HEK293 (cell line): ENCODE measurements around the gene UBE4B.
"Not testable (repeated sequence)": the region's sequence is repeated elsewhere in the genome, so short reads cannot be mapped to it uniquely, and the experiment has no call there.

Experiments used
- CTCF ChIA-PET: fragments of 350-600 bp; formaldehyde crosslinking; extraction: SDS; loops from one replicate; lab custom pipeline; 2021; ENCODE audit warnings: antibody characterized with exemption; lab: Yijun Ruan, JAX
- POLR2A ChIA-PET: fragments of 300-600 bp; formaldehyde crosslinking; extraction: SDS; loops from one replicate; lab custom pipeline; 2020; ENCODE audit warnings: antibody characterized with exemption, inconsistent platforms; lab: Yijun Ruan, JAX
- H3K27ac ChIP-seq: fragments of 200-500 bp; sonication (Bioruptor generic); 2 replicates; pipeline ENCODE4 v1.5.1; 2014; ENCODE audit warnings: low read depth, low read length, control low read depth, inconsistent platforms; ENCODE audit errors: extremely low read depth
- H3K36me3 ChIP-seq, 2 experiments: fragments of 200-500 bp in 1 of 2; sonication (Bioruptor generic) in 1 of 2; 1 replicate in 1 of 2; 2 replicates in 1 of 2; pipeline ENCODE4 v1.5.1; 2014 to 2017; ENCODE audit warnings: inconsistent platforms in 2 of 2, low read length in 2 of 2; ENCODE audit not compliant: control insufficient read depth in 2 of 2, insufficient read depth in 1 of 2
- H3K4me1 ChIP-seq: fragments of 200-500 bp; sonication (Bioruptor generic); 2 replicates; pipeline ENCODE4 v1.5.1; 2014; ENCODE audit warnings: mild to moderate bottlenecking, low read length, inconsistent platforms; ENCODE audit not compliant: control insufficient read depth, insufficient read depth
- H3K4me3 ChIP-seq: 2 replicates; pipeline ENCODE4 v1.5.1; 2011; ENCODE audit warnings: low read depth, mild to moderate bottlenecking, control low read depth, low read length, moderate library complexity
- H3K9me3 ChIP-seq: fragments of 200-500 bp; sonication (Bioruptor generic); 2 replicates; pipeline ENCODE4 v1.5.1; 2014; ENCODE audit warnings: low read depth, low read length, inconsistent platforms; ENCODE audit not compliant: control insufficient read depth, insufficient read depth
- EGR2 ChIP-seq: fragments of 450-650 bp; formaldehyde crosslinking; IDR thresholded peaks from 2 replicates; pipeline ENCODE4 v1.5.1; 2016; ENCODE audit warnings: low read depth, missing biosample characterization, missing genetic modification characterization
- FEZF1 ChIP-seq: fragments of 450-650 bp; formaldehyde crosslinking; IDR thresholded peaks from 2 replicates; pipeline ENCODE4 v1.5.1; 2016; ENCODE audit warnings: missing biosample characterization, missing genetic modification characterization
- KLF17 ChIP-seq: fragments of 450-650 bp; formaldehyde crosslinking; IDR thresholded peaks from 2 replicates; pipeline ENCODE4 v1.5.1; 2016; ENCODE audit warnings: missing biosample characterization, missing genetic modification characterization
- MZF1 ChIP-seq: fragments of 450-650 bp; formaldehyde crosslinking; IDR thresholded peaks from 2 replicates; pipeline ENCODE4 v1.5.1; 2017; ENCODE audit warnings: missing biosample characterization, missing genetic modification characterization, borderline replicate concordance
- SP3 ChIP-seq: fragments of 450-650 bp; formaldehyde crosslinking; IDR thresholded peaks from 2 replicates; pipeline ENCODE4 v1.5.1; 2016; ENCODE audit warnings: missing biosample characterization, missing genetic modification characterization
- TRIM28 ChIP-seq: IDR thresholded peaks from 2 replicates; pipeline ENCODE4 v1.6.1; 2011; ENCODE audit warnings: low read length, control low read depth, borderline replicate concordance
- ZBTB17 ChIP-seq: fragments of 450-650 bp; formaldehyde crosslinking; IDR thresholded peaks from 2 replicates; pipeline ENCODE4 v1.5.1; 2016; ENCODE audit warnings: missing biosample characterization, missing genetic modification characterization
- ZBTB20 ChIP-seq: fragments of 450-650 bp; formaldehyde crosslinking; IDR thresholded peaks from 2 replicates; pipeline ENCODE4 v1.5.1; 2016; ENCODE audit warnings: missing biosample characterization, missing genetic modification characterization
- ZBTB44 ChIP-seq: fragments of 450-650 bp; IDR thresholded peaks from 2 replicates; pipeline ENCODE4 v1.5.1; 2018; ENCODE audit warnings: missing biosample characterization, mild to moderate bottlenecking, missing genetic modification characterization
- ZFHX2 ChIP-seq: fragments of 450-650 bp; formaldehyde crosslinking; conservative IDR thresholded peaks from 2 replicates; pipeline ENCODE4 v1.5.1; 2016; ENCODE audit warnings: missing biosample characterization, missing genetic modification characterization
- ZFP3 ChIP-seq: fragments of 450-650 bp; formaldehyde crosslinking; IDR thresholded peaks from 2 replicates; pipeline ENCODE4 v1.5.1; 2016; ENCODE audit warnings: low read depth, missing biosample characterization, missing genetic modification characterization
- ZNF121 ChIP-seq: fragments of 450-650 bp; formaldehyde crosslinking; IDR thresholded peaks from 2 replicates; pipeline ENCODE4 v1.5.1; 2016; ENCODE audit warnings: missing biosample characterization, missing genetic modification characterization
- ZNF133 ChIP-seq: fragments of 450-650 bp; formaldehyde crosslinking; IDR thresholded peaks from 2 replicates; pipeline ENCODE4 v1.5.1; 2016; ENCODE audit warnings: missing biosample characterization, missing genetic modification characterization
- ZNF148 ChIP-seq: fragments of 450-650 bp; formaldehyde crosslinking; IDR thresholded peaks from 2 replicates; pipeline ENCODE4 v1.5.0; 2017; ENCODE audit warnings: missing biosample characterization, missing genetic modification characterization, borderline replicate concordance
- ZNF239 ChIP-seq: fragments of 450-650 bp; formaldehyde crosslinking; IDR thresholded peaks from 2 replicates; pipeline ENCODE4 v1.5.1; 2016; ENCODE audit warnings: missing biosample characterization, missing genetic modification characterization
- ZNF24 ChIP-seq: fragments of 450-650 bp; formaldehyde crosslinking; IDR thresholded peaks from 2 replicates; pipeline ENCODE4 v1.5.1; 2016; ENCODE audit warnings: missing biosample characterization, missing genetic modification characterization
- ZNF350 ChIP-seq: fragments of 450-650 bp; formaldehyde crosslinking; IDR thresholded peaks from 2 replicates; pipeline ENCODE4 v1.5.0; 2017; ENCODE audit warnings: missing biosample characterization, mild to moderate bottlenecking, missing genetic modification characterization
- ZNF473 ChIP-seq: fragments of 450-650 bp; formaldehyde crosslinking; IDR thresholded peaks from 2 replicates; pipeline ENCODE4 v1.5.1; 2017; ENCODE audit warnings: missing biosample characterization, missing genetic modification characterization
- ZNF48 ChIP-seq: fragments of 450-650 bp; formaldehyde crosslinking; IDR thresholded peaks from 2 replicates; pipeline ENCODE4 v1.5.1; 2016; ENCODE audit warnings: missing biosample characterization, missing genetic modification characterization
- ZNF514 ChIP-seq: fragments of 450-650 bp; formaldehyde crosslinking; IDR thresholded peaks from 2 replicates; pipeline ENCODE4 v1.5.1; 2016; ENCODE audit warnings: missing biosample characterization, missing genetic modification characterization
- ZNF548 ChIP-seq: fragments of 450-650 bp; formaldehyde crosslinking; IDR thresholded peaks from 2 replicates; pipeline ENCODE4 v1.5.1; 2016; ENCODE audit warnings: missing biosample characterization, missing genetic modification characterization
- ZNF580 ChIP-seq: fragments of 450-650 bp; formaldehyde crosslinking; IDR thresholded peaks from 2 replicates; pipeline ENCODE4 v1.5.1; 2016; ENCODE audit warnings: missing biosample characterization, missing genetic modification characterization
- ZNF707 ChIP-seq: fragments of 450-650 bp; formaldehyde crosslinking; IDR thresholded peaks from 2 replicates; pipeline ENCODE4 v1.5.1; 2016; ENCODE audit warnings: missing biosample characterization, missing genetic modification characterization
- TF ChIP-seq, protein P1 (sequence below): fragments of 450-650 bp; formaldehyde crosslinking; optimal IDR thresholded peaks from 2 replicates; pipeline ENCODE3; 2016; ENCODE audit warnings: missing biosample characterization, mild to moderate bottlenecking, missing genetic modification characterization

The UBE4B gene

DNA sequence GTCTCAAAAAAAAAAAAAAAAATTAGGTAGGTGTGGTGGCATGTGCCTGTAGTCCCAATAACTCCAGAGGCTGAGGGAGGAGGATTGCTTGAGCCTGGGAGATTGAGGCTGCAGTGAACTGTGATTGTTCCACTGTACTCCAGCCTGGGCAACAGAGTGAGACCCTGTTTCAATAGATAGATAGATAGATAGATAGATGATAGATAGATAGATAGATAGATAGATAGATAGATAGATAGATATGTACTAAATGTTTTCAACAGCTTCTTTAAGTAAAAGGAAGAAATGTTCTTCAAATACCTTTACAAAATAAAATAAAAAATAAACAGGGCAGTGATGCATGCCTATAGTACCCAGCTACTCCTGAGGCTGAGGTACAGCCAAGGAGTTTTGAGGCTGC lies 187.4 kb downstream of the UBE4B start:
- H3K9me3 ChIP-seq, result no peaks in the 10 kb centered on the region
- POLR2A ChIA-PET, result interaction anchor here (2.3 kb wide), 1 partner anchor 10 kb away, joined by 9 read pairs; the partner anchor contains the start of gene KIF1B
- no peak overlapping the region for H3K27ac ChIP-seq
- H3K36me3 ChIP-seq, result no peaks in the 10 kb centered on the region; a peak in 1 of 3 replicates
- no peak overlapping the region for H3K4me3 ChIP-seq
- H3K4me1 ChIP-seq, result peaks cover 11% of the 10 kb centered on the region
- TF ChIP-seq ZNF239 (tag by site-specific recombination) (no peak), ZNF121 (tag by site-specific recombination) (0 out of 2 replicates have a peak, but pooled peaks have one; percentile 39)
- CTCF ChIA-PET, result interaction anchor here (0.6 to 2.5 kb wide), 2 partner anchors 11 to 499 kb away, joined by 3 to 17 read pairs; partner anchors contain the start of gene KIF1B

- CTCF ChIA-PET, result interaction anchor here (0.6 to 2.5 kb wide), 3 partner anchors 11 to 499 kb away, joined by 3 to 17 read pairs (median 6); partner anchors contain the start of gene KIF1B
Observed at GRCh38 chr1:10220657-10221056, 187.9 kb downstream of the UBE4B start.

GRCh38 chr1:10225573-10225972 lies 192.8 kb downstream of the UBE4B start:
- Histone ChIP-seq H3K4me3 (no peak overlapping the region), H3K9me3 (no peaks in the 10 kb centered on the region), H3K27ac (no peak overlapping the region; the same call in 1 of the 2 replicates), H3K36me3 (no peaks in the 10 kb centered on the region), H3K4me1 (no peaks in the 10 kb centered on the region)
- POLR2A ChIA-PET, result no interaction called here
- CTCF ChIA-PET, result interaction anchor here (0.7 to 1.0 kb wide), 2 partner anchors 12 to 21 kb away, joined by 3 to 4 read pairs; no protein-coding TSS in a partner anchor
- TF ChIP-seq ZNF514 (tag by site-specific recombination) (no peak), MZF1 (tag by site-specific recombination) (peak; percentile 69; the same call in 1 of the 2 replicates), ZNF48 (tag by site-specific recombination) (no peak), ZNF121 (tag by site-specific recombination) (no peak), TRIM28 (no peak), ZBTB20 (tag by site-specific recombination) (no peak), ZFHX2 (tag by site-specific recombination) (0 out of 2 replicates have a peak, but pooled peaks have one; percentile 11), ZNF473 (tag by site-specific recombination) (no peak), ZBTB17 (tag by site-specific recombination) (no peak), FEZF1 (tag by site-specific recombination) (no peak), SP3 (tag by site-specific recombination) (no peak), EGR2 (tag by site-specific recombination) (peak; percentile 51), ZNF580 (tag by site-specific recombination) (no peak), ZBTB44 (tag by site-specific recombination) (no peak), ZNF707 (tag by site-specific recombination) (no peak), ZNF350 (tag by site-specific recombination) (no peak), ZNF133 (tag by site-specific recombination) (no peak), ZFP3 (tag by site-specific recombination) (no peak), ZNF148 (no peak), ZNF548 (tag by site-specific recombination) (no peak), ZNF24 (no peak), KLF17 (tag by site-specific recombination) (no peak)
- TF ChIP-seq, protein P1, sequence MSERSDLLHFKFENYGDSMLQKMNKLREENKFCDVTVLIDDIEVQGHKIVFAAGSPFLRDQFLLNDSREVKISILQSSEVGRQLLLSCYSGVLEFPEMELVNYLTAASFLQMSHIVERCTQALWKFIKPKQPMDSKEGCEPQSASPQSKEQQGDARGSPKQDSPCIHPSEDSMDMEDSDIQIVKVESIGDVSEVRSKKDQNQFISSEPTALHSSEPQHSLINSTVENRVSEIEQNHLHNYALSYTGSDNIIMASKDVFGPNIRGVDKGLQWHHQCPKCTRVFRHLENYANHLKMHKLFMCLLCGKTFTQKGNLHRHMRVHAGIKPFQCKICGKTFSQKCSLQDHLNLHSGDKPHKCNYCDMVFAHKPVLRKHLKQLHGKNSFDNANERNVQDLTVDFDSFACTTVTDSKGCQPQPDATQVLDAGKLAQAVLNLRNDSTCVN, result no peak

More at GRCh38 chr1:10220657-10221056, 187.9 kb downstream of the UBE4B start:
- not testable (repeated sequence) for H3K9me3 ChIP-seq, H3K36me3 ChIP-seq, H3K27ac ChIP-seq, H3K4me3 ChIP-seq
- H3K4me1 ChIP-seq, result peaks cover 11% of the 10 kb centered on the region
- POLR2A ChIA-PET, result interaction anchor here (2.3 kb wide), 1 partner anchor 11 kb away, joined by 9 read pairs; the partner anchor contains the start of gene KIF1B
